CD1c-positive myeloid dendritic cell (primary cell): ENCODE results near the gene TRDMT1.
A peak's percentile ranks its signal among the peaks of the same experiment; 100 is the strongest.

Experiments
- DNase-seq: peaks from one replicate; pipeline ENCODE4 v3.0.0-alpha.2; 2016; ENCODE audit errors: extremely low spot score

TRDMT1 gene

DNA sequence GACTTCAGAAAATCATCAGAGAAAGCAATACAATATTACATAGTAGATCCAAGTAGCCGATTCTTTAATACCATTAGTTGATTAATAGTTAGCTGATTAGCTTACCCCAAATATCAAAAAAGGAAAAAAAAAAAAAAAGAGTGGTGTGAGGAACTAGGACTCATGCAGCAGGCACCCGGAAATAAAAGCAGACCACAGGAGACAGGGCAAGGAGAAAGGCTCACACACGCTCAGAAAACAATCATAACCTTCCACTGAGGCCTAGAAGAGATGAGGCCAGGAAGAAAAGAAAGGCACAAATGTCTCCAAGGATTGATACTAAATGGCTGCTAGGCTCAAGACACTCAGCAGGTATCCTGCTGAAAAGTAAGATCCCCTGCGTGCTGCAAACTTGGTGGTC is 25.9 kb downstream of the TRDMT1 start:
- DNase-seq, result peak; percentile 34

DNA sequence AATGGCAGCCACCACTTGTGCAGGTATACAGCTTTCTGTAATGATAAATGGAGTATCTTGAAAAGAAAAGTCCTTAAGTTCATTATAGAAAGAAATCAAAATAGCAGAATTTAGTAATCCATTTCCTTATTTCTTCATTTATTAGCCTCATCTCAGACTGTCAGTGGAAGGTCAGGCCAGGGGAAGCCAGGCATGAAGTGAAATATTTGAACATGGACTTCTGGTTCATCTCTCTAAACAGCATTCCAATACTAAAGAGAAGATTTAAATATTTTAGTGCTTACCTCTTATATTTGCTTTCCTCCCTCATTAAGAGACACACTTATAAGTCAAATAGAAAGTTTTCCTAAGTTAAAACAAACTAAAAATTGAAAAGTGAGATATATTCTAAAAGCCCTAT is 26.8 kb downstream of the TRDMT1 start:
- no peak for DNase-seq

GRCh38 chr10:17171141-17171641 is 30.3 kb downstream of the TRDMT1 start:
- no peak for DNase-seq

- no peak for DNase-seq
Measured at GRCh38 chr10:17169803-17170202, 31.7 kb downstream of the TRDMT1 start.

DNA sequence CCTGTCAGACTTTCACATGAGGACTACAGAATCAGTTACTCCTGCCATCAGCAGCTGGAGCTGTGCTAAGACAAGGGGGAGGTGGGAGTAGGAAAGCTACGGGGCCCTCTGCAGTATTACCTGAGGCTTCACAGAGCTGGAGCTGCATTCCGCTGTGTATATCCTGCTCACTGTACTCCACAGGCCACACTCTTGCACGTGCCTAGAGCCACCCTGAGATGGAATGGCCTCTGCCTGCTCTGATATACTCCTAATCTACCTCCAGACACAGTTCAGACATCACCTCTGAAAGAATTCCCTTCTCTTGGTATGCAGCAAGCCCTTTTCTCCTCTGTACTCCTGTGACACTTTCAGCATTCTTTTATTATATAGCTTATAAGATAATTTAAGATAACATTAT is 34.8 kb downstream of the TRDMT1 start:
- no peak for DNase-seq

- no peak for DNase-seq
Measured at GRCh38 chr10:17162828-17163227, 38.6 kb downstream of the TRDMT1 start.

DNA sequence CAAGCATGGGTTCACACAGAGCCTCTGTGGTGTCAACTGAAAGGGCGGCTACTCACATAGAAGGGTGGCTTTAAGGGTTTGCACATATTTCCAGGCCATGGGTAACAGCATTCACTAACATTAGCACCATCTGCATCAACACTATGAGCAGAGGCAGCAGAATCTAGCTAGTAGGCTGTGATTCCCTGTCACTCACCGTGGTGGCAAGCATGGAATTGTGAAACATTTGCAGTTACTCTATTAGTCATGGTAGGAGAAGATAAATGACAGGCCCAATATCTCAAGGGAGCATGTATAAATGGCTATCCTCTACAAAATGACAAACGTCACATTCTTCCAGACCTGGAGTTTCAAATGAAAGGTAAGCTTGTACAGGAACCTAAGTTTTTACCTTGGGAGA is 39.7 kb downstream of the TRDMT1 start:
- no peak for DNase-seq

- DNase-seq, result no peak
Measured at GRCh38 chr10:17157024-17157423, 44.4 kb downstream of the TRDMT1 start.

GRCh38 chr10:17155826-17156225 is 45.6 kb downstream of the TRDMT1 start:
- DNase-seq, result no peak

GRCh38 chr10:17154116-17154515 is 47.4 kb downstream of the TRDMT1 start:
- no peak for DNase-seq

DNA sequence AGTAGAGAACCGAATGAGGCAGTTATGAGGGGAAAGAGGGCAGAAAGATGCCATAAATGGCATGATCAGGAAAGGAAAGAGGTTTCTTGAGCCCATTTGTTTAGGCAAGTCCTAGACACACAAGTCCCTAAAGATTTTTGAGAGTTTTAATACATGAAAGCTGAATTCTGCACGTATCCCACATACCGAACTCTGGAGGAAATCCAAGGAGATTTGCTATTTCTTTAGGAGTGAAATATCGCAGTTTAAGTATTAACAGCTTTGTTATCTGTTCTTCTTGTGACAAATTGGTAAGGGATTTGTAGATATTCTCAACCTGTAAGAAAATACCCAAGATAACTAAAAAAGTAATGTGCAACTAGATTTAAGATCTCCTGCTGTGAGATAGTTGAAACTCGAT is 48.2 kb downstream of the TRDMT1 start:
- DNase-seq, result no peak

- DNase-seq, result no peak
Measured at GRCh38 chr10:17151716-17152115, 49.8 kb downstream of the TRDMT1 start.

- DNase-seq, result peak; percentile 33
Measured at GRCh38 chr10:17147884-17148489, 53.5 kb downstream of the TRDMT1 start.

DNA sequence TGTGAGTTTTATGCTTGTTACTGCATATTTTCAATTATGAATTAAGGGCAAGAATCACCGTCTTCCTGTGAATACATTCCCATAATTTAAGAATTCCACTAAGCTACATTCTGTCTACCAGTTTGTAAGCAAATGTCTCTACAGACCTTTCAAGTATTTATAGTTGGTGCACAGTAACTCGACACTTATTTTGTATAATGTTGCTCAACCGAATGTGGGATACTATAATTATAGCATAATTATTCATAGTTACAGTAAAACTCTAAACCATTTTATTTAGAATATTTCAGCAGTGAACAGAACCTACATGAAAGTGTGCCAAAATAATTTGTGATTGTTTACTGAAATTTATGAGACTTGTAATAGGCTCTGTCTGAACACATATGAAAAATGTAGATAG is 54.6 kb downstream of the TRDMT1 start:
- no peak for DNase-seq

- no peak for DNase-seq
Measured at GRCh38 chr10:17145239-17145638, 56.2 kb downstream of the TRDMT1 start.

DNA sequence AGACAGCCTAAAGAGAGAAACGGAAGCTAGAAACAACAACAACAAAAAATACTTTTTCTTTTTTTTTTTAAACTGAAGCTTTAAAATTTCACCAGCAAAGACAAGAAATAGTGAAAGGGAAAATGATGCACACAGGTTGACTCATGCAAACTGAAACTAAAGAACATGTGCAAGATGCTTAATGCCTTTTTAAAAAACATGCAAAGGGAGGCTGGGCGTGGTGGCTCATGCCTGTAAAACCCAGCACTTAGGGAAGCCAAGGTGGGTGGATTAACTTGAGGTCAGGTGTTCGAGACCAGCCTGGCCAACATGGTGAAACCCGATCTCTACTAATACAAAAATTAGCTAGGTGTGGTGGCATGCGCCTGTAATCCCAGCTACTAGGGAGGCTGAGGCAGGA is 56.7 kb downstream of the TRDMT1 start:
- no peak for DNase-seq

GRCh38 chr10:17144032-17144431 is 57.4 kb downstream of the TRDMT1 start:
- no peak for DNase-seq

GRCh38 chr10:17143055-17143690 is 58.3 kb downstream of the TRDMT1 start:
- no peak for DNase-seq

DNA sequence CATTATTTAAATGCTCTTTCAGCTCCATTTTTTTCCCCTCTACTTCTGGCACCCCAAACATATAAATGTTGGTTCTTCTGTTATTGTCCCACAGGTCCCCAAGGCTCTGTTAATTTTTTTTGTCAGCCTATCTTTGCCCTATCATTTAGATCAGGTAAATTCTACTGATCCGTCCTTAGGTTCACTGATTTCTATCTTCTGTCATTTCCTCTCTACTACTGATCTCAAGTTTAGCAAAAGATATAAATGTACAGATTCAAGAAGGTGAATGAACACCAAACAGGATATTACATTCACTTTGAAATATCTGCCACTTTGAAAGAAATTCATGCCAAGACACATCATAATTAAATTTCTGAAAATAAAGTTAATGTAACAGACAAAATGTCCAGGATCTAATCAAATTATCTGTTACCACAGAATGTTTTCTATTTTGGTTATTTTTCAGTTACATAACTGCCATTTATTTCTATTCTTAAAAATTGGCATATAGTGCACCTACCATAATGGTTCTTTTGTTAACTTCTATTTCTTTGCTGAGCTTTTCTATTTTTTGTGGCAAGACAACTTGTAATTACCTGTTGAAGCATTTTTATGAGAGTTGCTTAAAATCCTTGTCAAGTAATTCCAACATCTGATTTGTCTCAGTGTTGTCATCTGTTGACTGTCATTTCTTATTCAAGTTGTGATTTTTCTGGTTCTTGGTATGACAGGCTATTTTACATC is 59.8 kb downstream of the TRDMT1 start:
- DNase-seq, result no peak

- no peak for DNase-seq
Measured at GRCh38 chr10:17140386-17140761, 61.1 kb downstream of the TRDMT1 start.

- DNase-seq, result no peak
Measured at GRCh38 chr10:17138460-17139042, 62.9 kb downstream of the TRDMT1 start.

DNA sequence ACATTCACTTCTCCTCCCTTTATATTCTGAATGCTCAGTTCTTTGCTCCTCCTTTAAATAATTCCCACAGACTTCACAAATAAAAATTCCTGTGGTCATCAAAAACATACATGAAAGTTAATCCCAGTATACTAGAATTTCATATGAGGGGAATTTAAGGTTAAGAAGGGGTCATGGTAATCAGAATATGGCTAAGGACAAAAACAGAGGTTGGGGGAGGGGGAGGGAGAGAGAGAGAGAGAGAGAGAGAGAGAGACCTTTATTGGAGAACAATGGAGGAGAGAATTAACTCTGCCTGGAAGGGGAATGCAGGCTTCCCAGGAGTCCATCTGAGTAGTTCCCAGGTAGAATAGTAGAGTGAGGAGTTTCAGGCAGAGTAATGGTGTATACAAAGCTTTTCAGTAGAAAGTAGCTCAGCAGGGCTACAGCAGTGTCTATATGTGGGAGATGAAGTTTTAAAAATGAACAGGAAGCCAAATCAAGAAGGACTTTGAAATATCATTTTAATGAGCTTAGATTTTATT is 66.7 kb downstream of the TRDMT1 start:
- DNase-seq, result no peak

DNA sequence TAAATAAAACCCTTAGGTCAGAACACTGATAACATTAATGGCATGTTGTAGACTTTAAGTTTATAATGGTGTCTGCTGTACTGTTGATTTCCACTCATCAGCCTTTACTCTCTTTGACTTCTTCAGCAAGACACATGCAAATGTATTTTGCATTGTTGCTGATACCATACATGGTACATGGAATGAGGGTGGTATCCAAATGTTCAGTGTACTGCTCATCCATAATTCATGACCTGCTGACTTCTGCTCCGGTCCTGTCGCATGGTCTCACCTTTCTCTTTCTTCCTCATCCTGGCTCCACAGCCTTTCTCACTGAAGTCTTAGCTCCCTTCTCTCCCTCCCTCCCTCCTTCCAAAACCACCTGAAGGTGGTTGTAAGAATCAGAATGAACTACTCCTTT is 67.2 kb downstream of the TRDMT1 start:
- DNase-seq, result no peak
